ENCODE results near the gene MOB1B.

DNA sequence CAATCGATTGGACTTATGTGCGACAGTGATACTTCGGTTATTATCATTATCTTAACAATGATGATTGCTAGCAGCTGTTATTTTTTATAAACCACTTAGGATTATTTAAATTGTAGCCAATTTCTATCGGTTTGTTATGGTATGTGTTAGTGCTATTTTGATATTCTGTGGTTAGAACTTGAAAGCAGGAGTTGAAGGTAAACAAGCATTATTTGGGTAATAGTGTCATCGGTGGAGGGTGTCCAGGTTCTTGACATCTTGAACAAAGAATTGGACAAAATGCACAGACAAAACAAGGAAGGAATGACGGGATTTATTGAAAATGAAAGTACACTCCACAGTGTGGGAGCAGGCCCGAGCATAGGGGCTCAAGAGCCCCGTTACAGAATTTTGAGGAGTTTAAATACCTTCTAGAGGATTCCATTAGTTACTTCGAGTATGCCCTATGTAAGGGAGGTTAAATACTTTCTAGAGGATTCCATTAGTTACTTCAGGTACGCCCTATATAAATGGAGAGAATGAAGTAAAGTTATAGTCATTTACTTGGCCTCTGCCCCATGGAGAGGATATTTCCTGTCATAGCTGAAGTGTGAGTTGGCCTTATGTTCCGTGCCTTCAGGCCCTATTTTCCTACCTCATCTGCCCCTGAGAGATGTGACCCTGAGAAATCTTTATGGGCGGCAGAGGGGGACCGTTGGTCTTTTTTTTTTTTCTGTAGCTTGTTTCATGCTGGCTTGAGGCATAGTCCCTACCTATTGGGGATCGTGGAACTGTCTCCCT, 13.1 kb downstream of the MOB1B start:
- TF ChIP-seq, protein P1, sequence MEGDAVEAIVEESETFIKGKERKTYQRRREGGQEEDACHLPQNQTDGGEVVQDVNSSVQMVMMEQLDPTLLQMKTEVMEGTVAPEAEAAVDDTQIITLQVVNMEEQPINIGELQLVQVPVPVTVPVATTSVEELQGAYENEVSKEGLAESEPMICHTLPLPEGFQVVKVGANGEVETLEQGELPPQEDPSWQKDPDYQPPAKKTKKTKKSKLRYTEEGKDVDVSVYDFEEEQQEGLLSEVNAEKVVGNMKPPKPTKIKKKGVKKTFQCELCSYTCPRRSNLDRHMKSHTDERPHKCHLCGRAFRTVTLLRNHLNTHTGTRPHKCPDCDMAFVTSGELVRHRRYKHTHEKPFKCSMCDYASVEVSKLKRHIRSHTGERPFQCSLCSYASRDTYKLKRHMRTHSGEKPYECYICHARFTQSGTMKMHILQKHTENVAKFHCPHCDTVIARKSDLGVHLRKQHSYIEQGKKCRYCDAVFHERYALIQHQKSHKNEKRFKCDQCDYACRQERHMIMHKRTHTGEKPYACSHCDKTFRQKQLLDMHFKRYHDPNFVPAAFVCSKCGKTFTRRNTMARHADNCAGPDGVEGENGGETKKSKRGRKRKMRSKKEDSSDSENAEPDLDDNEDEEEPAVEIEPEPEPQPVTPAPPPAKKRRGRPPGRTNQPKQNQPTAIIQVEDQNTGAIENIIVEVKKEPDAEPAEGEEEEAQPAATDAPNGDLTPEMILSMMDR (IDR thresholded peaks at IDR 0.05; ENCODE audit: poor library complexity) = no peak
- TF ChIP-seq EZH2 (IDR thresholded peaks at IDR 0.05; ENCODE audit: borderline replicate concordance) = no peak

Data from hepatocyte (in vitro differentiated cells).